Glutamatergic neuron (in vitro differentiated cells): ENCODE data around the gene ASCC2. TPM values are rescaled to one million over a fixed set of nuclear protein-coding genes. Genes with fewer than 3 reads are reported as not detected.
A peak's percentile ranks its signal among the peaks of the same experiment; 100 is the strongest.

ENCODE experiments used
- DNase-seq: peaks from one replicate; pipeline ENCODE4 v3.0.0; 2022
- H3K27ac Mint-ChIP-seq: one replicate; pipeline ENCODE4 v1.8.0; 2020; ENCODE audit warnings: mild to moderate bottlenecking, mixed read lengths, inconsistent platforms; ENCODE audit not compliant: unreplicated experiment
- H3K27me3 Mint-ChIP-seq: one replicate; pipeline ENCODE4 v1.8.0; 2020; ENCODE audit warnings: mild to moderate bottlenecking, moderate library complexity, mixed read lengths, inconsistent platforms; ENCODE audit not compliant: unreplicated experiment
- H3K36me3 Mint-ChIP-seq: one replicate; pipeline ENCODE4 v1.8.0; 2020; ENCODE audit warnings: mild to moderate bottlenecking, mixed read lengths, inconsistent platforms; ENCODE audit not compliant: unreplicated experiment
- H3K4me1 Mint-ChIP-seq: one replicate; pipeline ENCODE4 v1.8.0; 2020; ENCODE audit warnings: mild to moderate bottlenecking, low read depth, mixed read lengths, inconsistent platforms; ENCODE audit not compliant: unreplicated experiment
- H3K4me3 Mint-ChIP-seq: one replicate; pipeline ENCODE4 v1.8.0; 2020; ENCODE audit warnings: mild to moderate bottlenecking, mixed read lengths, inconsistent platforms; ENCODE audit not compliant: unreplicated experiment
- H3K9me3 Mint-ChIP-seq: one replicate; pipeline ENCODE4 v1.8.0; 2020; ENCODE audit warnings: mild to moderate bottlenecking, moderate library complexity, mixed read lengths, inconsistent platforms; ENCODE audit not compliant: unreplicated experiment
- total RNA-seq: library from RNA; stranded (reverse); fragmentation: NEBNext Ultra II Directional; extraction: Animal tissue kit (Norgen Biotek cat#: 25700); gene quantifications from one replicate; pipeline ENCODE4 v1.2.1, GENCODE V29; 2021; ENCODE audit not compliant: unreplicated experiment
- TF ChIP-seq, protein P1 (sequence below): fragments of 200-600 bp; sonication (generic); IDR thresholded peaks from one replicate; pipeline ENCODE4 v1.5.0; 2021; ENCODE audit not compliant: partially characterized antibody, unreplicated experiment

The ASCC2 gene
- total RNA-seq, 1 donor from 2014 or later = 67.8 TPM

DNA sequence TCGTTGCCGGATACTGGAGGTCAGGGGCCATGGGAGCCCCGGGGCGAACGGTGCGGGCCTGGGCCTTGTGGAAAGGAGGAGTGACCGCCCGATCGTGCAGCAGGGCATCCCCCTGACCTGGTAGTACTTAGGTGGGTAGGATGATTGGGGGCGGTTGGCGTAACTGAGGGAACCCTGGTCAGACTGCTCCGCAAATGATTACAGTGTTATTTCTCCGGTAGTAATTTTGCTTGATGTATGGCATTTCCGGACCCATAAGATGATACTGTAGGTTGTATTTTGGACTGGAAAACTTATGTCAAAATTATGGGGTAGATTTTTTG is 45.7 kb upstream of the ASCC2 start:
- DNase-seq = no peak
- Mint-ChIP-seq H3K27ac (peak overlapping the region; percentile 81), H3K36me3 (no peaks in the 10 kb centered on the region), H3K4me3 (peak overlapping the region; percentile 94), H3K9me3 (peaks cover 2% of the 10 kb centered on the region), H3K4me1 (peaks cover 2% of the 10 kb centered on the region), H3K27me3 (peaks cover 2% of the 10 kb centered on the region)
- TF ChIP-seq, protein P1, sequence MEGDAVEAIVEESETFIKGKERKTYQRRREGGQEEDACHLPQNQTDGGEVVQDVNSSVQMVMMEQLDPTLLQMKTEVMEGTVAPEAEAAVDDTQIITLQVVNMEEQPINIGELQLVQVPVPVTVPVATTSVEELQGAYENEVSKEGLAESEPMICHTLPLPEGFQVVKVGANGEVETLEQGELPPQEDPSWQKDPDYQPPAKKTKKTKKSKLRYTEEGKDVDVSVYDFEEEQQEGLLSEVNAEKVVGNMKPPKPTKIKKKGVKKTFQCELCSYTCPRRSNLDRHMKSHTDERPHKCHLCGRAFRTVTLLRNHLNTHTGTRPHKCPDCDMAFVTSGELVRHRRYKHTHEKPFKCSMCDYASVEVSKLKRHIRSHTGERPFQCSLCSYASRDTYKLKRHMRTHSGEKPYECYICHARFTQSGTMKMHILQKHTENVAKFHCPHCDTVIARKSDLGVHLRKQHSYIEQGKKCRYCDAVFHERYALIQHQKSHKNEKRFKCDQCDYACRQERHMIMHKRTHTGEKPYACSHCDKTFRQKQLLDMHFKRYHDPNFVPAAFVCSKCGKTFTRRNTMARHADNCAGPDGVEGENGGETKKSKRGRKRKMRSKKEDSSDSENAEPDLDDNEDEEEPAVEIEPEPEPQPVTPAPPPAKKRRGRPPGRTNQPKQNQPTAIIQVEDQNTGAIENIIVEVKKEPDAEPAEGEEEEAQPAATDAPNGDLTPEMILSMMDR = no peak

DNA sequence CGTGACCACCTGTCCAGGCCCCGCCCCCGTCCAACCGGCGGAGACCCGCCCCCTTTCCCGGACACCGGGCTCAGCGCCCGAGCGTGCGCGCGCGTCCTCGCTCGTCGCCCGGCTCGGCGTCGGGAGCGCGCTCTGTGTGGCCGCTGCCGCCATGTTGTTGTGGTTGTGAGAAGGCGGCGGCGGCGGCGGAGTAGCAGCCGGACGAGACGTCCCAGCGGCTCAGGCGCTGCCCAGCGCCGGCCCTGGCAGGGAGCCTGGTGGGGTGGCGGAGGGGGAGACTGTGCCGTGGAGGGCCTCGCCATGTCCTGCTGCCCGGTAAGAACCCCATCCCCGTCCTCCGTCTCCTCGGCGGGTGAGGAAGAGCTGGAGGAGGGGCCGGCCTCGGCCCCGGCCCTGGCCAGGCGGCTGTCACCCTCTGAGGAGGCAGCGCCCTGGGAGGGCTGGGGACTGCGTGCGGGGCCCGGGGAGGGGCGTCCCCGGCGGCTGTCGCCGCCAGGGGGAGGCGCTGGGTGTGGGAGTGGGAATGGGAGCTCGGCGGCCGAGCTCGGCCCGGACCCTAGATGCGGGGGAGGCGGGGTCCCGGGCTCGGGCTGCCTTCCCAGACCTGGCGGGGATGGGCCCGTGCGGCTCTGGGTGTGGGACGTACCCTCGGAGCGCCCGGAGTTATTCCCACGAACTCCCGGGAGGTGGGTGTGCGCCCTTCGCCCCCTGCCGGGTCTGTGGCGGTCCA is 45.1 kb upstream of the ASCC2 start, which contains the start of gene MTMR3:
Gene MTMR3 (plus strand): TSS at position 130 of the 730 bp plus-strand sequence. CDS start 87,886 bp downstream, outside the sequence.
- Mint-ChIP-seq H3K27ac (peak within 1 kb of the TSS; percentile 89), H3K36me3 (no peaks in the 10 kb centered on the region), H3K27me3 (peaks cover 2% of the 10 kb centered on the region), H3K9me3 (peaks cover 2% of the 10 kb centered on the region), H3K4me1 (peaks cover 2% of the 10 kb centered on the region), H3K4me3 (peak within 1 kb of the TSS; percentile 94)
- TF ChIP-seq, protein P1 = peak; percentile 76
- peak; percentile 98 for DNase-seq

DNA sequence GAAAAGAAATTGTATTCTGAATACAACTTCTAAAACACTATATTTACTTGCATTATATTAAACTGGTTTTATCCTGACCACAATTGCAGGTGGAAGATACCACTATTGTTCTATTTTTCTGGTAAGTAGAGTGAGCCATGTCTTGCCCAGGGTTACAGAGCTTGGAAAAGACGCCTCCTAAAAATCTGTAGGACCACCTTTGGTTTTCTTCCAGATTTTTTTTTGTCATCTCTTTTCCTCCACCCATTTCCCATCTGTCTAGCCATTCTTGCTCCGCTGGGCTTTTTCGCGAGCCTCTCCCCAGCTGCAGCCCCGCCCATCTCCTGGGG is 44.6 kb upstream of the ASCC2 start:
- TF ChIP-seq, protein P1 = no peak
- H3K27ac Mint-ChIP-seq = peak overlapping the region; percentile 89
- no peak for DNase-seq
- H3K4me3 Mint-ChIP-seq = peak overlapping the region; percentile 67
- H3K36me3 Mint-ChIP-seq = no peaks in the 10 kb centered on the region
- H3K4me1 Mint-ChIP-seq = peaks cover 2% of the 10 kb centered on the region
- peaks cover 2% of the 10 kb centered on the region for H3K9me3 Mint-ChIP-seq
- H3K27me3 Mint-ChIP-seq = peaks cover 2% of the 10 kb centered on the region

DNA sequence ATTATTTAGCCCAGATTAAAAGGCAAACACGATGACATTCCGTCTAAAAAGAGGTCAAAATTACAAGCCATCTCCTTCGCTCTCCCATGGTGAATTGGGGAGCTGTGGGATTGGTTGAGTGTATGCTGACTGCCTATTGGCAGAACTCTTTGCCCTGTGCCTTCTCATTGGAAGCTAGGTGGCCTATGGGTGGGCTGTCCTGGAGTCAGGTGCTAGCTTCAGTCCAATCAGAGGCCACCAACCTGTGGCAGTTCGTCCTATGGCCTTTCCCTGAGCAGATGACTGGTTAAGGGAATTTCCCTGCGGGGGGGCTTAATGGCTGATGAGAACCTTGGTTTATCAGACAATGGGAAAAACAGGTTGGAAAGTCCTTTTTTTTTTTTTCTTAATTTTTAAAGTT is 41.7 kb upstream of the ASCC2 start:
- Mint-ChIP-seq H3K9me3 (peaks cover 2% of the 10 kb centered on the region), H3K36me3 (no peaks in the 10 kb centered on the region), H3K27ac (no peak overlapping the region), H3K27me3 (peaks cover 2% of the 10 kb centered on the region), H3K4me3 (no peak overlapping the region), H3K4me1 (peaks cover 2% of the 10 kb centered on the region)
- no peak for DNase-seq
- TF ChIP-seq, protein P1 = no peak

DNA sequence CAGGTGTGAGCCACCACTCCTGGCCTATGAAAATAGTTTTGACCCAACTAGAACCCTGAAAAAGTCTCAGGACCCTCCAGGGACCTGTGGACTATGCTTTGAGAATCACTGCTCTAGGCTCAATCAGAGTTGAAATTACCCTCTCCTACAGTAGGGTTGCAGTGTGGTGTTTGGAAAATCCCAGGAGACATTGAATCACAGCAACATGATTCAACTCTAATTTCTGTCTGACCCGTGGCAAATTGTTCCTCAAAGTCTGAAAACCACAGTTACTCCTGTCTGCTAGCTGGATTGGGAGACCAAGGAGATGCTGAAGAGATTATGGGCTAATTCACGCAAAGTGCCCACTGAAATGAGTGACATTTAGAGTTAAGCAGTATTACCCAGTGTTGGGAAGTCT is 39.5 kb upstream of the ASCC2 start:
- no peak overlapping the region for H3K27ac Mint-ChIP-seq
- no peak for DNase-seq
- H3K9me3 Mint-ChIP-seq = peaks cover 2% of the 10 kb centered on the region
- H3K27me3 Mint-ChIP-seq = no peaks in the 10 kb centered on the region
- no peaks in the 10 kb centered on the region for H3K4me1 Mint-ChIP-seq
- TF ChIP-seq, protein P1 = no peak
- H3K36me3 Mint-ChIP-seq = no peaks in the 10 kb centered on the region
- H3K4me3 Mint-ChIP-seq = no peak overlapping the region
